ENCODE data around the gene ST7.
"Not testable (repeated sequence)": the region's sequence is repeated elsewhere in the genome, so short reads cannot be mapped to it uniquely, and the experiment has no call there.

Gene ST7

GRCh38 chr7:117010375-117011133, 57.3 kb downstream of the ST7 start:
- ATAC-seq: peak; percentile 72

GRCh38 chr7:117011419-117012260, 58.3 kb downstream of the ST7 start:
- ATAC-seq: peak; percentile 55 to 63

GRCh38 chr7:117012284-117012683, 59.0 kb downstream of the ST7 start:
- ATAC-seq: no peak

- no peak for ATAC-seq
Measured at GRCh38 chr7:117012696-117013095, 59.4 kb downstream of the ST7 start.

GRCh38 chr7:117014099-117014656, 60.9 kb downstream of the ST7 start:
- ATAC-seq: no peak

GRCh38 chr7:117014673-117015133, 61.4 kb downstream of the ST7 start:
- no peak for ATAC-seq

GRCh38 chr7:117015258-117016184, 62.2 kb downstream of the ST7 start:
- no peak for ATAC-seq

- ATAC-seq: peak in 1 of 2 donors; percentile 29
Measured at GRCh38 chr7:117017017-117017451, 63.7 kb downstream of the ST7 start.

- ATAC-seq: no peak
Measured at GRCh38 chr7:117017702-117018266, 64.5 kb downstream of the ST7 start.

GRCh38 chr7:117018713-117019112, 65.4 kb downstream of the ST7 start:
- ATAC-seq: no peak

- peak in 1 of 2 donors; percentile 30 for ATAC-seq
Measured at GRCh38 chr7:117019287-117019686, 66.0 kb downstream of the ST7 start.

- no peak for ATAC-seq
Measured at GRCh38 chr7:117019786-117020590, 66.7 kb downstream of the ST7 start.

- ATAC-seq: no peak
Measured at GRCh38 chr7:117020591-117020973, 67.3 kb downstream of the ST7 start.

GRCh38 chr7:117021366-117021765, 68.1 kb downstream of the ST7 start:
- ATAC-seq: no peak

GRCh38 chr7:117021986-117022385, 68.7 kb downstream of the ST7 start:
- ATAC-seq: no peak

GRCh38 chr7:117023325-117023854, 70.1 kb downstream of the ST7 start:
- no peak for ATAC-seq

GRCh38 chr7:117024811-117025210, 71.5 kb downstream of the ST7 start:
- ATAC-seq: peak; percentile 84

- no peak for ATAC-seq
Measured at GRCh38 chr7:117025891-117026290, 72.6 kb downstream of the ST7 start.

- not testable (repeated sequence) for ATAC-seq
Measured at GRCh38 chr7:117030346-117030745, 77.0 kb downstream of the ST7 start.

GRCh38 chr7:117030793-117031192, 77.5 kb downstream of the ST7 start:
- ATAC-seq: not testable (repeated sequence)

GRCh38 chr7:117032810-117033209, 79.5 kb downstream of the ST7 start:
- no peak for ATAC-seq
